ENCODE results near the gene HSPA2.
"Not testable (repeated sequence)": the region's sequence is repeated elsewhere in the genome, so short reads cannot be mapped to it uniquely, and the experiment has no call there.

Gene HSPA2

GRCh38 chr14:64515053-64515452, 25.5 kb upstream of the HSPA2 start:
- DNase-seq (ENCODE audit: low spot score): no peak

- no peak for DNase-seq (ENCODE audit: low spot score)
Observed at GRCh38 chr14:64516969-64517368, 23.6 kb upstream of the HSPA2 start.

GRCh38 chr14:64517667-64518066, 22.9 kb upstream of the HSPA2 start:
- DNase-seq (ENCODE audit: low spot score): not testable (repeated sequence)

DNA sequence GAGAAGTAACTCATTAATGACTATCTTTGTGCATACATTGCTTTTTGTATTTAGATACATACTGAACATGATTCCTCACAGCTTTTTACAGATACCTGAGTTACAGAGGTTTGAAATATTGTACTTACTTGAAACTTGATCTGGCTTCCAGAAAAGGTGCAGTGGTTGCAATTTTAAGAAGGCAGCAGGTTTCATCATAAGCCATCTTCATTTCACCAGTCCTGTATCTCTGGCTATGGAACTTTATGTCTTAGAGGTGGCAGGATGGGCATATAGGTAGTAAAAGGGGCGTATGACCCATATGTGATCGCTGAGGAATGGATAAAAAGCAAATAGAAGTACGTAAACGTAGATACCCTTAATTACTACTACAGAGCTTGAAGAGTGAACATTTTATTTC, 22.3 kb upstream of the HSPA2 start:
- no peak for DNase-seq (ENCODE audit: low spot score)

GRCh38 chr14:64520699-64521098, 19.8 kb upstream of the HSPA2 start:
- DNase-seq (ENCODE audit: low spot score): no peak

- no peak for DNase-seq (ENCODE audit: low spot score)
Observed at GRCh38 chr14:64522591-64523355, 17.8 kb upstream of the HSPA2 start.

DNA sequence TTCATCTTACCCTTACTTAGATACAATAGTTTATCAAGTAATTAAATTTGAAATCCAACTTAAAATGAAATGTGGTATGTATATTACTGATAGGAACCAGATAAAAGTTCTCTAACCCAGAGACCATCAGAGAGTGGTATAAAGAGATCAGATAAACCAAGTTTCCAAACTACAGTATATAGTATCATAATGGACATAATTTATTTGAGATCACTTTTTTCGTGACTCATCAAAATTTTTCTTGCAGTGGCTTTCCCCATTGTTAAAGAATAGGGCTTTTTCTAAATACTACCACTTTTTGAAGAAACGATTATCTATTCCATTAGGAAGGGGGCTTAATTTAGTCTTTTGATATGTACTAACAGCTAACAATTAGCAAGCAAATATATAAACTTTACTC, 15.2 kb upstream of the HSPA2 start:
- DNase-seq (ENCODE audit: low spot score): no peak

GRCh38 chr14:64531567-64531966, 9.0 kb upstream of the HSPA2 start:
- no peak for DNase-seq (ENCODE audit: low spot score)

GRCh38 chr14:64536488-64537245, 3.9 kb upstream of the HSPA2 start:
- no peak for DNase-seq (ENCODE audit: low spot score)

- DNase-seq (ENCODE audit: low spot score): no peak
Observed at GRCh38 chr14:64541261-64541971, 875 bp downstream of the HSPA2 start.

GRCh38 chr14:64541972-64542835, 1.7 kb downstream of the HSPA2 start:
- DNase-seq (ENCODE audit: low spot score): no peak

GRCh38 chr14:64542836-64543201, 2.3 kb downstream of the HSPA2 start:
- no peak for DNase-seq (ENCODE audit: low spot score)

DNA sequence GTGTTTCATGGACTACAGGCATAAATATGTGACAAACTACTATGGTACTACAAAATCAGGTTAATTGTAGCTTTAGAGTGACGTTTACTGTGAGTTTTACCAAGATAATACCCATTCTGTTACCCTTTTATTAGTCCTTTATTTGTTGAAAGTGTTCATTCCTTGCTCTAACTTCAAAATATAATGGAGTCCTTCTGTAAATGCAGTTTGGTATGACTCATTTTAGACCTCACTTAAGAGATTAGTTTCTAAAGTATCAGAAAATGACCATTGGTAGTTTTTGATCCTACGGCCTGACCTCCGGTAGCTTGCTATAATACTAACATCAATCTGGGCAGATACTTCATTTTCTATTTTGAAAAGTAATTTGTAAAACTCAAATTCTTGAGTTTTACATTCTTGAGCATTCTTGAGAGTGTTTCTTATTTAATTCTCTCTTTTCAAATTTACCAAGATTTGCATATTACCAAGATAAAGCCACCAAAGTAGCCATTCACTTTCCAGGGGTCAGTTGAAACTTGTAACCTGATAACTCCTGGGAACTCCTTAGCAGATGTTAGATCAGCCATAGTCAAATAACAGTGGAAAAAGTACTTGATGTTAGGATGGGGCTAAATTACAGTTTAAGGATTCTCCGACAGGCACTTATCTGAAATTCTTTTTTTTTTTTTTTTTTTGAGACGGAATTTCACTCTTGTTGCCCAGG, 4.2 kb downstream of the HSPA2 start:
- no peak for DNase-seq (ENCODE audit: low spot score)

- no peak for DNase-seq (ENCODE audit: low spot score)
Observed at GRCh38 chr14:64549016-64549415, 8.5 kb downstream of the HSPA2 start.

- DNase-seq (ENCODE audit: low spot score): peak; percentile 14
Observed at GRCh38 chr14:64549791-64550620, 9.5 kb downstream of the HSPA2 start, which contains the start of gene PPP1R36. Gene PPP1R36, plus strand, starts transcription at chr14:64549961. Its CDS starts 37 bp downstream, at chr14:64549998.

DNA sequence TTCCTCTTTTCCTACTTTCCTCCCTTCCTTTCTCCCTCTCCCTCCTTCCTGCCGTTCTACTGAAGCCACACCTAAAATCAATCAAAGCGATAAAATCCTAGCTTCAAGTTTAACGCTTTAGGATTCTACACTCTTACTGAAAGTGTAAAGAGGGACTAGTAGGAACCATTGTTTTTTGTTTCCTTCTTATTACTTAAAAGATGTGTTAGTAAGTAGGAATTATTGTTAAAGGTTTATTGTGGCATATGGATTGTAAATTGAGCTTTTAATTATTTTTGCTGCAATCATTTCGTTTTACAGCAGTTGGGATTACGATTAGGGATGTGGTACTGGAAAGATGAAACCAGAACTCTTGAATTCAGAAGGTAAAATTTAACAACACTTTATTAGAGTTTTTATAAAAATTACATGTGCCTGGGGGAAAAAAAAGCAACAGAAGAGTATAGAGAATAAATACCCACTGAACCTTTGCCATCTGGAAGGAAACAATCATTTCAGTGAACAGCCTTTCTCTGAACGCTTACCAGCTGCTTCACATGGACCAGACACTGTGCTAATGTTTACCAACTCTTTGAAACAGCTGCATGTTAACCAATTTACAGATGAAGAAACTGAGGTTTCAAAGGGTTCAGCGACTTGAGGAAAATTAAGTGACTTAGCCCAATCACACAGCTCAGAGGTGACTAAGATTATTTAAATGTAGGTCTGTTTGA, 10.2 kb downstream of the HSPA2 start:
- no peak for DNase-seq (ENCODE audit: low spot score)

GRCh38 chr14:64554556-64554955, 14.0 kb downstream of the HSPA2 start:
- no peak for DNase-seq (ENCODE audit: low spot score)

- DNase-seq (ENCODE audit: low spot score): no peak
Observed at GRCh38 chr14:64556526-64556925, 16.0 kb downstream of the HSPA2 start.

- DNase-seq (ENCODE audit: low spot score): not testable (repeated sequence)
Observed at GRCh38 chr14:64558216-64558615, 17.7 kb downstream of the HSPA2 start.

DNA sequence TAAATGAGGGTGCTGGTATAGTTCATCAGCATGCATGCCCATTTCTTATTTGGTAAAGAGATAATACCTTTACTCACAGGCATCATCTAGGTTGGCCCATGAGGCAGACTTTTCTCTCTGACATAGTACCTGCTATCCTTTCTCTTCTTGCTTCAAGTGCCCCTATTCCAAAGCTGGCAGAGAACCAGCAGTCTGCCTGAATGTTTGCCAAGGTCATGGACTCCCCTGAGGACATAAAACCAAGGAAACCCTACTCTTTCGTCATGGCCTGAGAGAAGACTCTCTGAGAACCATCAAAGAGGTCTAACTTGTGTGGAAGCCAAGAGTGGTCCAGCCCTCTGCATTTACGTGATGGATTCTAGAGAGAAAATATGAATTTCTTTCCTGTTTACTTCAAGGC, 21.1 kb downstream of the HSPA2 start:
- DNase-seq (ENCODE audit: low spot score): no peak
